GM18907 (cell line): ENCODE results near the gene ITGA4.

Experiments used
- ATAC-seq: cut with Tn5 transposase; IDR thresholded peaks from one replicate; pipeline ENCODE4 v1.9.1; 2021; ENCODE audit warnings: mild to moderate bottlenecking, moderate library complexity; ENCODE audit not compliant: unreplicated experiment

ITGA4 gene

DNA sequence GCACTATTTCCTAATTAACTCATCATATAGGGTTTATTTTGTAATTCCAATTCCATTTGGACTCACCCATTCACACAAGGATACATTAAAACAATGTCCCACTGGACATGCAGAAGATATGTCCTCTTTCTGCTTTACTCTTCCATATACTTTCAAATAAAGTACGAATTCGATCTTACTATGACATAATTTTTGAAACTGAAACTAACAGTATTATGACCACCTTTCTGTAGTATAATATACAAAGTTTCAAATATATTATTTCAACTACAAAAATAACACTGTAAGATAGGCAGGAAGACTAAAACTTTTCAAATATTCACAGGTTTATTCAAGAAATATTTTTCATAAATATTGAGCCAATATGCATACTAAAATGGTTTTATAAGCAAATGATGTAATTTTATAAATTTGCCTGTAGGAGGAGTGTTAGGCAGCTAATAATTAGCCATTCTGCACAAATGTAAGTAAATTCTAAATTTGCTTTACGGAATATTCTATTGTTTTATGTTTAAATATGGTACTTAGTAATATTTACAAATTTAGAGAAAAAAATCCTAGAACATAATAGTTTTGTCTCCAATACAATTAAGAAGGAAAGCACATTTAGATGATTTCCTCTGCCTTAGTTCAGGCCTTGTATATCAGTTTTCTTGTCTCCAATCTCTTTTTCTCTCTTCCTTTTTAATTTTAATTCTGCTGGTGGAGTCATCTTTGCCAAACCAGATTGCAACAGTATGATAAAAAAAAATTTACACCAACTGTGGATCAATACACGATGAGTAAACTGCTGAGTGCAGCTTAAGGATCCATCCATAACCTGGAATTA lies 113.9 kb downstream of the ITGA4 start:
- no peak for ATAC-seq

- no peak for ATAC-seq
Observed at GRCh38 chr2:181573140-181573736, 116.1 kb downstream of the ITGA4 start.

GRCh38 chr2:181574321-181574720 lies 117.1 kb downstream of the ITGA4 start:
- no peak for ATAC-seq

- ATAC-seq = no peak
Observed at GRCh38 chr2:181575024-181575649, 118.0 kb downstream of the ITGA4 start.

GRCh38 chr2:181575650-181576025 lies 118.5 kb downstream of the ITGA4 start:
- no peak for ATAC-seq

DNA sequence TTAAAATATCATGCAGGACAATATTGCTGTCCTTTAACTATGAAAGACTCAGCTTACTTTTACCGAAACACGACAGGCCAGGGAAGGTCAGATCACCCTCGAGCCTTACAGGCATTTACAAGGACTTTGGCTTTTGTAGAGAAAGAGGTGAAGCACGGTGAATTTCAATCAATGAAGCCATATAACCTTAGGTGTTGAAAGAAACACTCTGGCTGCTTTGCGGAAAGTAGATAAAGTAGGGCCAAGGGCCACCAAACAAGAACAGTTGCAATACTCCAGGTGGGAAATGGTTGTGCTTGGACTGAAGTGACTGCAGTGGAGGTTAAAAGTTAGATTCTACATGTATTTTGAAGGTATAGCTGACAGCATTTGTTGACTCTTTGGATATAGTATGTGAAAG lies 119.2 kb downstream of the ITGA4 start:
- ATAC-seq = no peak

- peak; percentile 55 for ATAC-seq
Observed at GRCh38 chr2:181578829-181579228, 121.6 kb downstream of the ITGA4 start.

- no peak for ATAC-seq
Observed at GRCh38 chr2:181581534-181581933, 124.3 kb downstream of the ITGA4 start.

- no peak for ATAC-seq
Observed at GRCh38 chr2:181585732-181586131, 128.5 kb downstream of the ITGA4 start.
